GM21723 (cell line): ENCODE results near the gene THUMPD1.
"Not testable (repeated sequence)": the region's sequence is repeated elsewhere in the genome, so short reads cannot be mapped to it uniquely, and the experiment has no call there.

Experiments used
- ATAC-seq: cut with Tn5 transposase; IDR thresholded peaks from one replicate; pipeline ENCODE4 v1.9.1; 2021; ENCODE audit warnings: mild to moderate bottlenecking, moderate library complexity; ENCODE audit not compliant: unreplicated experiment

THUMPD1 gene

DNA sequence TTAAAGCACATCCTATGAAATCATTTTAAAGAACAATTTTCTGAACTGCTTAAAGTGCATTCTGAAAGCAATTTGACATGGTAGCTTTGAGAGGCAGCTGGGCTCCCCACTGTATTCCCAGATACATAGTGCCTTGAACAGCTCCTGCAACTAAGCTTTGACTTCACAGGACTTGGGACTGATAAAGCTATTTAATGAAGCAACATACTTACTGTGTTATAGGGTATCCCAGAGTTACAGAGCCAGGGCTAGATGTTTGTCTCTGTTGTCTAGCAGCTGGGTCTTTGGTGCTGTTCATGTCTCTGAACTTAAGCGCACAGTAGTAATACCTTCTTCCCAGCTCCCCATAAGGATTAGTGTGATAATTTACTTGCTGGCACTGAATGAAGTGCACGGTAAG, 45.0 kb downstream of the THUMPD1 start:
- ATAC-seq, result no peak

GRCh38 chr16:20695024-20695423, 46.6 kb downstream of the THUMPD1 start:
- no peak for ATAC-seq

- ATAC-seq, result not testable (repeated sequence)
These were observed 47.5 kb downstream of the THUMPD1 start for GRCh38 chr16:20694096-20694495.

GRCh38 chr16:20689668-20690067, 52.0 kb downstream of the THUMPD1 start:
- no peak for ATAC-seq

DNA sequence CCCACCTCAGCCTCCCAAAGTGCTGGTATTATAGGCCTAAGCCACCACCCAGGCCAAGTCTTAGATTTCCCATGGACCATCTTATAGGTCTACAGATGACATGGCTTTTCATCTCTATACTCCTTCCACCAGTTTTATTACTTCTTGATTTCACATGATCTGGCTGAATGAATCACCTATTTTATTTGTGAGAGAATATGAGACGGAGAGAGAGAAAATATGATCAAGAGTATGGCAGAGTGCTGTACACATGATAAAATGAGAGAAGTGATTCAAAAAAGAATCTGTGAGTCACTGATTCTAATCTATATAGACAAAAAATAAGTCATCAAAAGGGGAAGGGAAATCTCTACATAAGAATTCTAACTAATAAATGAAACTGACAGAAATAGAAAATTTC, 57.8 kb downstream of the THUMPD1 start:
- ATAC-seq, result no peak
